Stimulated activated CD8-positive, alpha-beta memory T cell treated with anti-CD3 and anti-CD28 coated beads, Interleukin-15, amount 100 ng/mL, for 4 hours (primary cell): ENCODE results near the gene CATSPER3.

Experiments used
- DNase-seq, 2 donors: peaks; one replicate each; pipeline ENCODE4 v3.0.0-alpha.2; 2020; ENCODE audit warnings: low read depth in 2 of 2

Gene CATSPER3

GRCh38 chr5:135041145-135041587 is 73.5 kb downstream of the CATSPER3 start:
- DNase-seq: no peak

GRCh38 chr5:135041726-135042125 is 74.0 kb downstream of the CATSPER3 start:
- no peak for DNase-seq

- no peak for DNase-seq
These were observed 74.9 kb downstream of the CATSPER3 start for GRCh38 chr5:135042595-135042994.

- DNase-seq: no peak
These were observed 77.8 kb downstream of the CATSPER3 start for GRCh38 chr5:135045488-135045887.

GRCh38 chr5:135046661-135047346 is 79.1 kb downstream of the CATSPER3 start:
- DNase-seq: no peak

GRCh38 chr5:135047347-135047695 is 79.6 kb downstream of the CATSPER3 start:
- no peak for DNase-seq

GRCh38 chr5:135048286-135048685 is 80.6 kb downstream of the CATSPER3 start:
- no peak for DNase-seq

GRCh38 chr5:135048930-135049329 is 81.2 kb downstream of the CATSPER3 start:
- DNase-seq: no peak

- DNase-seq: no peak
These were observed 82.6 kb downstream of the CATSPER3 start for GRCh38 chr5:135050244-135050767.

GRCh38 chr5:135051399-135051798 is 83.7 kb downstream of the CATSPER3 start:
- DNase-seq: no peak

GRCh38 chr5:135051872-135052271 is 84.2 kb downstream of the CATSPER3 start:
- DNase-seq: no peak

GRCh38 chr5:135052511-135053145 is 84.9 kb downstream of the CATSPER3 start:
- no peak for DNase-seq

- DNase-seq: no peak
These were observed 85.6 kb downstream of the CATSPER3 start for GRCh38 chr5:135053278-135053677.

GRCh38 chr5:135053989-135054388 is 86.3 kb downstream of the CATSPER3 start:
- DNase-seq: no peak

GRCh38 chr5:135054546-135054945 is 86.8 kb downstream of the CATSPER3 start:
- DNase-seq: no peak

- DNase-seq: no peak
These were observed 87.7 kb downstream of the CATSPER3 start for GRCh38 chr5:135055396-135055795.

- no peak for DNase-seq
These were observed 88.8 kb downstream of the CATSPER3 start for GRCh38 chr5:135056316-135057030.

GRCh38 chr5:135057233-135057632 is 89.5 kb downstream of the CATSPER3 start:
- DNase-seq: no peak

GRCh38 chr5:135058331-135058732 is 90.6 kb downstream of the CATSPER3 start:
- no peak for DNase-seq

GRCh38 chr5:135059000-135059923 is 91.6 kb downstream of the CATSPER3 start:
- no peak for DNase-seq

- DNase-seq: no peak
These were observed 92.3 kb downstream of the CATSPER3 start for GRCh38 chr5:135060021-135060420.

- DNase-seq: no peak
These were observed 93.3 kb downstream of the CATSPER3 start for GRCh38 chr5:135061001-135061400.
